ENCODE results near the gene FAM169A.
"Not testable (repeated sequence)": the region's sequence is repeated elsewhere in the genome, so short reads cannot be mapped to it uniquely, and the experiment has no call there.

Gene FAM169A

DNA sequence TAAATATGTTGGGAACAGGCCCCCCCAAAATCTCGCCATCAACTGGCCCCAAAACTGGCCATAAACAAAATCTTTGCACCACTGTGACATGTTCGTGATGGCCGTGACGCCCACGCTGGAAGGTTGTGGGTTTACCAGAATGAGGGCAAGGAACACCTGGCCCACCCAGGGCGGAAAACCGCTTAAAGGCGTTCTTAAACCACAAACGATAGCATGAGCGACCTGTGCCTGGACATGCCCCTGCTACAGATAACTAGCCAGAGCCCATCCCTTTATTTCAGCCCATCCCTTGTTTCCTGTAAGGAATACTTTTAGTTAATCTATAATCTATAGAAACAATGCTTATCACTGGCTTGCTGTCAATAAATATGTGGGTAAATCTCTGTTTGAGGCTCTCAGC lies 3.2 kb upstream of the FAM169A start:
- DNase-seq, result not testable (repeated sequence)

DNA sequence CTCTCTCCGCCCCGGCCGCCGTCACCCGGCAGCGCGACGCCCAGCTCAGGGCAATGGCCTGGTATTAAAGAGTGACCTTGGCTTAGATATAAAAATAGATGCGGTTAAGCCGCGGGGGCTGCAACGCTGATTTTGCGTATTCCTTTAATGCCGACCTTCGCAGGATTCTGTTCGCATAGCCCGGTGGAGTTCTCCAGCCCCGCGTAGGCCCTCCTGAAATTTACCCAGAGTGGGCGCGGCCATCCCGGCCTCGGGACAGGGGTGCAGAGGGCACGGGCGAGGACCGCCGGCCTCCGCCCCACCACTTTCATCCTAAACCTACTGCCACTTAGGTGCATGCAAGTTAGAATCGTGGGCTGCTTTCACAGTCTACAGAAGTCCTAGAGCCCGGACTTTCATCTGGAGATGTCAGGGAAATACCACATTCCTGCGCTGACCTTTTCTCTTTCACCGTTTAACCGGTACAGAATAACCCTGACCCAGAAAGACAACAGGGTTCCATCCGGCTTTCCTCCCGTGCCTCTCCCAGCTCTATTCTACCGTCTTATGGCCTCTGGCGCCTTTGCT lies 492 bp upstream of the FAM169A start:
- DNase-seq, result no peak

DNA sequence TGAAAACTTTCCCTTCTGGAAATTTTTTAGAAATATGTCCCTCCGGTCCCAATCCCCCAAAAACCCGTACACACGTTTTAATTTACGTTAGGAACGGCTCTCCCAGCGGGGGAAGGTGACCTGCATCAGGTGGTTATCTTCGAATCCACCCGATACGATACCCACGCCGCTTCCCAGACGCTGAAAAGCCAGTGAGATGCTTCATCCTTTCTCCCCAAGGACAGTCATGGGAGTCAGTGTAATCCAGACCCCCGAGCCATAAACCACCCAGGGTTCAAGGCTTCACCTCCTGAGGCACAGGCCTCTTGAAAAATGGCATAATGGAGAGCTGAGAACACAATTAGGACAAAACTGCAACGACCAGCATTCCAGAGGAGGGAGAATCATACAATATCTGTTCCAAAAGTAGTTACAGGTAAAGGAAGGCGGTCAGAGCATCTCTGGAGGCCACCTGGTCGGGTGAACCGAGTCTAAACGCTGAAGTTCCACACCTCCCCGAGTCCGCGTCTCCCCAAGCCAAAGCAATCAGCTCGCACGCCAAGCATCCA lies 857 bp downstream of the FAM169A start:
- DNase-seq, result no peak

DNA sequence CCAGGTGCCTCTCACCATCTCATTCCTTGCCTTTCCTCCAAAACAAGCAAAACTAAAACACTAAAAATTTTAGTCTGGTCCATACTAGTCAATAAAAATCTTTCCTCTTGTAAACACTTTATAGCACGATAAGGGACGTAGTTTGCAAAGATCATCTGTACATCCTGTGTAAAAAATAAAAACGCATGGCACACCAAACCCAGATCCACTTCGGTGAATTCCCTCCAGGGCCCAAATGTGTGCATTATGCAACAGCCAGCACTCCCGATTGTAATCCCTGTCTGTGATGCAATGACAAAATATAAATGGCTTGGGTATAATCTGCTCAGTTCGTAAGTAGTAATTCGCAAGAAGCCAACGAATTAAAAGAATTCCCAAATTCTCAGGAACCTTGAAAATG lies 1.4 kb downstream of the FAM169A start:
- peak in 1 of 2 experiments; percentile 5 for DNase-seq

DNA sequence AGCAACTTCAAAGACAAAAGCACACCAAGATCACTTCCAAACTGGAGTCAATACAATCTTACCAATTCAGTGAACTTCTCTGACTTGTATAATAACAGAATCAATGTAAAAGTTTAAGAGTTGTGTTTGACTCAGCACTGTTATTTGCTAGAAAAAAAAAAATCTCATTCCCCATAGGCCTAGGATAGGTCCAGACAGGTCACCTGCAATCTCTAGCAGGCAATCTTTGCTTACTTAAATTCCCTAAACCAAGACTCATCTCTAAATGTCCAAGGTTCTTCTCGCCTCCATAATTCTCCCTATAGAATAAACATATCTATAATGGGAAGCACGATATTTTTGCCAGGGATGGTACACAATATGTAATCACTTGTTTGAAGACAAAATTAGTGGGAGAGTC lies 2.5 kb downstream of the FAM169A start:
- DNase-seq, result no peak

DNA sequence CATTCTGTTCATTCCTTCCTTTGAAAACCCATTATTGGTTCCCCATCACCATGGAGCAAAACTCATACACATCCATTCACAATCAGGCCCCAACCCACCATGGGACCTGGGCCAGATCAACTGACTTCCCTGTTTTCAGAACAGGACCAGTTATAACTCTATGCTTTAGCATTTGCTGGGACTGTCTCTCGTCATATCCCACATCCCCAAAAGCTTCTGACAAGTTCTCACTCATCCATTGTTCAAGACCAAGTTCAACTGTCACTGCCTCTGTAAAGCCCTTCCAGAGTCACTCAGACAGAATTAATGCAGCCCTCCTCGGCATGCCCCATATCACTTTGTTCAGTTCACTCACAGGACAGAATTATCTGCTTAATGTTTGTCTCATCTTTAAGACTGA lies 4.0 kb downstream of the FAM169A start:
- DNase-seq, result no peak

DNA sequence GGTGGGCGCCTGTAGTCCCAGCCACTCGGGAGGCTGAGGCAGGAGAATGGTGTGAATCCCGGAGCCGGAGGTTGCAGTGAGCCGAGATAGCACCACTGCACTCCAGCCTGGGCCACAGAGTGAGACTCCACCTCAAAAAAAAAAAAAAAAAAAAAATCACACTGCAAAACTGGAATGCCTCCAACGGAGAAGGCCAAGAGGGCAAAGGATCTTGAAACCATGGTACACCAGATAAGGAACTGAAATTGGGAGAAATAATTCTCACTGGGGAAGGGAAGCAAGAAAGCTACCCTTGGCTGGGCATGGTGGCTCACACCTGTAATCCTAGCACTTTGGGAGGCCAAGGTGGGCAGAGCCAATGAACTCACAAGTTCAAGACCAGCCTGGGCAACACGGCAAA lies 9.2 kb downstream of the FAM169A start:
- not testable (repeated sequence) for DNase-seq

DNA sequence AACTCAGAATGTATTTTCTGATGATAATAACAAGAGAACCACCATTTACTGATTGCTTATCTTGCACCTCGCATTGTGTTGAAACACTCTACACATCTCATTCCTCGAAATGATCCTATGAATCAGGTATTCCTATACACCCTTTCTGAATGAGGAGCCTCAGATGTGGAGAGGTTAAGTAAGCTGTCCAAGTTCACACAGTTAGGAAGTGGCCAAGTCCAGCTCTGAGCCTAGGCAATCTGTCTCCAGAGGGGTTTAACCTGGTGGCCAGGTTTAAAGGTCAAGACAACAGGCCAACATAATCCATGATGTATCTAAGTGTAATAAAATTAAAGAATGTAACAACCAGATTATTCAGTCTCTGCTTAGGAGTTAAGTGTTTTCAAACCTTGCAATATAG lies 12.9 kb downstream of the FAM169A start:
- DNase-seq, result no peak

DNA sequence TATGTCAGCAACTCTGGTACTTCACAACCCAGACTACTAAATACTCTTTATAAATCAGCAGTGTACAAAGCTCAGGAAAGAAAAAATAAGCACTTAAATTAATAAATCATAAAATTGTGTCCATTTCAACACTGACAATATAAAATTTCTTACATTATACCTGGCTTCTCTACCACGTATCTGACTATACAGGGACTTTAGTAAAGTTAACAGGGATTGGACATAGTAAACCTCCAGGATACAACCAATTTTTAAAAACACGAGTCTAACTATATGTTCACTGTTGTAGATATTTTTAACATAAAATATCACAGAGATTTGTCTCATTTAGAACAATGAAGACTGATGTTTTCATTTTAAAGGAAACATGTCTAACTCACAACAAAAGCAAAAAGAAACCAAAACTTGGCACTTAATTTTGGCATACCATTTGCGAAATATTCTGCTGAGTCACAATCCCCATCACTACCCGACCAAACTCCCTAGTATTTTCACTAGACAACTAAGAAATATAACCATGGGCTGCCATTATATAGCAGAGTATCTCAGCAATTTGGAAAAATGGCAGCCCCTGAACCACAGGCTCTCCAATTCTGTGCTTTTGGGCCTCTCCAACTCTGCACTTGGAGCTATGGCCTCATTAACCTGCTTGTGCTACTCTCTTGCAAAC lies 14.4 kb downstream of the FAM169A start:
- DNase-seq, result no peak

DNA sequence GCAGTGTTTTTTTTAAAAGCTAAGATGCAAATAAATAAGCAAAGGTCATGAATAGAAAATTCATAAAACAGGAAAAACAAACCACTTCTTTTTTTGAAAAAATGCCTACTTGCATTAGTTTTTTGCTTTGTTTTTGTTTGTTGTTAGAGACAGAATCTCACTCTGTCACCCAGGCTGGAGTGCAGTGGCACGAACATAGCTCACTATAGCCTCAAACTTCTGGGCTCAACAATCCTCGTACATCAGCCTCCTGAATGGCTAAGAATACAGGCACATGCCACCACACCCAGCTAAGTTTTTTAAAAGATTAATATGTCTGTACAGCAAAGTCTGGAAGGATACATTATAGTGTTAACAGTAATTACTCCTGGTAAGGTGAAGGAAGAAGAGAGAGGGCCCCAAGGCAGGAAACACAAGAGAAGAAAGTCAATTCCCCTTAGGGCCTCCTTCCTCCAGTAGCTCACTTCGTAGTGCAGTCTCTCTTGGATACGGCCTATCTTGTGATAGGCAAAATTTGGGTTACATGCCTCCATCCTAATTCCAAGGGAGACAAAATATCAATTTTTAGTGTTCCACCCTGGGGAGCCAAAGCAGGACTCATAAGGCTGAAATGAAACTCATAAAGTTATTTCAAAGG lies 15.3 kb downstream of the FAM169A start:
- DNase-seq, result no peak

DNA sequence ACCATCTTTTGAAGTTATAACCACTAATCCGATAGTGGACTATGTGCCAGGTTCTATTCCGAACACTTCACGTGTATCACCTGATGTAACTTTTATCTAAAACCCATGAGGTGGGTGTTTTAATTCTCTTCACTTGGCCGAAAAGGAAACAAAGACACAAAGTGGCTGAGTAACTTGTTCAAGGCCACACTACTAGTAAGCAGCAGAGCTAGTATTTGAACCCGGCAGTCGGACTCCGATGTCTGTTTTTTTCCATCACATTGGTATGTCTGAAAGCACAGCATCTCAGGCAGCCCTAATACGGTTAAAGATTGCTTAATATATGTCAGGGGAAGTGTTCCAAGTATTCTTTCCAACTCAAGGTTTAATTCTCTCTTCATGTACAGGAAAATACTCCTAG lies 16.2 kb downstream of the FAM169A start:
- DNase-seq, result no peak

DNA sequence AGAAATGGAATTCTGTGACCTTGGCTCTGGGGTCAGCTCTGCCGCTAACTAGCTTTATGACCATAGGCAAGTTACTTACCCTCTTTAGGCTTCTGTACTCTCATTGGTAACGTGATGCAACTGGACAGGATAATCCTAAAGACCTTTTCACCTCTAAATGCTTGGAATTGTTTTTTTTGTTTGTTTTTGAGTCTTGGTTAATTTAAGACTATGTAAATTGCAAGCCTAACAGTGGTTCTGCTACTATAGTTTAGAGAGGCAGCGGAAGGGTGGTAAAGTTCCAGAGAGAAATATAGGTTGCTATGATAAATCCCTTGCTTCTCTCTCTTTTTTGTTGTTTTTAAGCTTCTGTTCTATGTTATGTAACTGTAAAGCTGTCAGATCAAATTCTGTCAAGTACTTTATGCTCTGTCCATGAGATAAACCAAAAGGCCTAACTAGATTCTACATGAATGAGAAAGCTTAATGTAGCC lies 17.6 kb downstream of the FAM169A start:
- no peak for DNase-seq

DNA sequence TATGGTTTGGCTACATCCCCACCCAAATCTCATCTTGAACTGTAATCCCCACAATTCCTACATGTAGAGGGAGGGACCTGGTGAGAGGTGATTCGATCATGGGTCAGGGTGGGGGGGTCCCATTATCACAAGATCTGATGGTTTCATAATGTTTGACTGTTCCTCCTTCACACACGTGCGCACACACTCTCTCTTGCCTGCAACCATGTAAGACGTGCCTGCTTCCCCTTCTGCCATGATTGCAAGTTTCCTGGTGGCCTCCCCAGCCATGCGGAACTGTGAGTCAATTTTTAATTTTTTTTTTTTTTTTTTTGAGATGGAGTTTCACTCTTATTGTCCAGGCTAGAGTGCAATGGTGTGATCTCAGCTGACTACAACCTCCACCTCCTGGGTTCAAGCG lies 27.0 kb downstream of the FAM169A start:
- DNase-seq, result no peak

DNA sequence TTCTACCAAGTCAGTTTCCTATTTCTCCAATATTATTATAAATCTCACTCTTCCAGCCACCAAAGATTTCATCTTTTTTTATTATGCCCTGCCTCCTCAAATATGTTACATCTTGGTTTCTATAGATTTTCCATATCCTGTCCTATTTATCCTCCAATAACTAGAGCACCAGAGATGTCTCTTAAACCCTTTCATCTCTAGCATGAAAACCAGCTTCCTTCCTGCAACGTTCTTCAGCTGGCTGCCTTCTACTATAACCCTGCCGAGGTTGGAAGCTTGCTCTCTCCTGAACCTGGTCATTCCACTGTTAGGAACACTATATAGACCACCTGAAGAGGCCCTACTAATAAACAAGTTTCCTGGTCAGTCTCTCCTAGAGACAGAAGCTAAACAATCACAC lies 27.9 kb downstream of the FAM169A start:
- DNase-seq, result no peak

DNA sequence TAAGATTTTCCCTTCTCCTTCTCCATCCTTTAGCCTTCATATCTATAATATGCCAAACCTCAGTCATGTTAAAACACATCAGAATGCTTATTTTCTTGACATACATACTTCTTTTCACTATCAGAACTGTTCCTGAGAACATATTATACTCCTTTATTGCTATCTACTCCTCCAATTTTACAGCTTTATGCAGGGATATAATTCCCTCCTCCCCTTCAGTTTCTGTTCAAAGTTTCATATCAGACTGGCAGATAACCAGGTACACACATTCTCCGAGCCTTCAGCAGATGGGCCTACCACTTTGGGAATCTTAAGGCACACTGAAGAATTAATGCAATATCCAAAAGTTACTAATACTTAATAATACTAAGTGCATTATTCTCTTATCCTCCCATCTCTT lies 29.1 kb downstream of the FAM169A start:
- no peak for DNase-seq

DNA sequence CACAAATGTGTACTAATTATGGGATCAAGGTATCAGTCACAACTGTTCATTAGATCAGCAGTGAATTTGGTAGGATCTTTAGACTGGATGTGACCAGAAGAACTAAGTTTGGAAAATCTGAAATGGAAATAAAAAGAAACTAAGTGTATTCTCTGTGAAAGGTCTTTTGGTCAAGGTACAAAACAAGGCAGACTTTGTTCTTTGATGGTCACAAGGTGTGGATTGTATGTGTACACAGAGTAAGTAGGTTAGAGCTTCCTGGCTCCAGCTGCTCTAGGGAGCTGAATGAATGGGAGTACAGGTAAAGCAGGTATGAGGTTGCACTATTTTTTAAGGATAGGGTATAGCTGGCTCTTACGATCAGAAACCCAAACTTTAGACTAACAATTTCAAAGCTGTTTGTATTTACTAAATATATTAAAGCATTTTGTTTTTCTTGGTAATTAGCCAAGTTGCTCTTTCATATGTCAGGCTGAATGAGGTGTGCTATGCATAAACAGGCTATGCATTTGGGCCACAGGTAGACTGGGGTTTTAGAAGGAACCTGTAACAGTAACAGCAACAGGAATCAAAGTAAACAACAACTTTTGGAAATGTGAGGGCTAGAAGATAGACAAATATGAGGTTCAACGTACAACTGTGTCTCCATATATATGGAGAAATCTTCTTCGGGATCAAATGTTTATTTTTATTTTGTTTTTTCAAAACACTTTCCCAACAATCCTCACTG lies 32.5 kb downstream of the FAM169A start:
- DNase-seq, result no peak

DNA sequence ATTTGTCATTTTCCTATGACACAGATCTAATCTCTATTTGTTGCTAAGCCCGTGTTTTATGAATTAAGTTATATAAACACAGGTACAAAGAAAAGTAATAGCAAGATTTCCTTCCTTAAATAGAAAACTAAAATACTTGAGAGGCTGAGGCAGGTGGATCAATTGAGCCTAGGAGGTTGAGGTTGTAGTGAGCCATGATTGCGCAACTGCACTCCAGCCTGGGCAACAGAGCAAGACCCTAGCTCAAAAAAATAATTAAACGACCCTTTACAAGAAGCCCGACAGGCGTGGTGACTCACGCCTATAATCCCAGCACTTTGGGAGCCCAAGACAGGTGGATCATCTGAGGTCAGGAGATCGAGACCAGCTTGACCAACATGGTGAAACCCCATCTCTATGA lies 36.8 kb downstream of the FAM169A start:
- DNase-seq, result no peak

DNA sequence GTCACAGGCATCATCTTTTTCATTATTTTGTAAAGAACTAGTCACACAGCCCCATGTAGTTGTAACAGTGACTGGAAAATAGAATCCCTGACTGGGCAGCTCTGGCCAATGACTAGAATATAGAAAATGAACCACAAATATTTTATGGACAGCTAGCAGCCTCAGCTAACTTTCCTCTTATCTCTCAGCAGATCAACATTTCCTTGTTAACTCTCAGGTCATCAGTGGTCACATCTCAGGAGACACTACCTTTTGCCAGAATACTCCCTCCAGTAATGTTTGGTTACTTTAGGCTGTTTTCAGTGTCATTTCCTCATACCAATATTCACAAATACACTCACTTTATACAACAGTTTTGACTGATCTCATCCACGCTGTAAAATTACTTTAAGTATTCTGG lies 43.9 kb downstream of the FAM169A start:
- DNase-seq, result no peak

DNA sequence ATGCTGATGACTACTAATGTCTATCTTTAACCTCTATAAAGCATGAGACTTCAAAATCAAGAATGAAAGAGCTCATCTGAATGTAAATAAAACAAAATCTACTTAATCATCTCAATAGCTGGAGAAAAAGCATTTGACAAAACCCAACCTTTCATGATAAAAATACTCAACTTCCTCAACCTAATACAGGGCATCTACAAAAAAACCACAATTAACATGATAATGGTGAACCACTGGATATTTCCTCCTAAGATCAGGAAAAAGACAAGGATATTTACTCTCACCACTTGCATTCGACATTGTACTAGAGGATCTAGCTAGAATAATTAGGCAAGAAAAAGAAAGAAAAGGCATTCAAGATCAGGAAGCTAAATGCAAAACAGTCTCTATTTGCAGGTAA lies 49.3 kb downstream of the FAM169A start:
- no peak for DNase-seq

DNA sequence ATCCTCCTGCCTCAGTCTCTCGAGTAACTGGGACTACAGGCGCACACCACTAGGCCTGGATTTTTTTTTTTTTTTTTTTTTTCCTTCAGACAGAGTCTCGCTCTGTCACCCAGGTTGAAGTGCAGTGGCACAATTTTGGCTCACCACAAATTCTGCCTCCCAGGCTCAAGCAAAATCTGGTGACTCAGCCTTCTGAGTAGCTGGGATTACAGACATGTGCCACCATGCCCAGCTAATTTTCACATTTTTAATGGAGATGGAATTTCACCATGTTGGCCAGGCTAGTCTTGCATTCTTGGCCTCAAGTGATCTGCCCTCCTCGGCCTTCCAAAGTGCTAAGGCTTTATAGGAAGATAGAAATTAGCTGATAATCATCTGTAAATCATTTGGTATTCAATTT lies 55.3 kb downstream of the FAM169A start:
- DNase-seq, result no peak

DNA sequence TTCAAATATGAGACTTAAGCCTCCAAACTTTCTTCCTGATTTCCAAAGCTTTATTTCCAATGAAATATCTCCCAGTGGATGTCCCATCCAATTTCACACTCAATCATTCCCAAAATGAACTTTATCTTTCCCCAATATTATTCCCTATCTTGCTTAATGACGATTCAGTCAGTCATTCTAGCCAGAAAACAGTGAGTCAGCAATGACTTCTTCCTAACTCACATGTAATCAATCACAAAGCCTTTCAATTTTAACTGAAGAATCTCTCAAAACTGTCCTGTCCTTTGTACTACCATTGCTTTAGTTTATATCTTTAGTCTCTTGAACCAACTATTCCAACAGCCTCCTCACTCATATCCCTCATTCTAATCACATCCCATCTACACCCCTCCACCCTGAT lies 64.2 kb downstream of the FAM169A start:
- no peak for DNase-seq

DNA sequence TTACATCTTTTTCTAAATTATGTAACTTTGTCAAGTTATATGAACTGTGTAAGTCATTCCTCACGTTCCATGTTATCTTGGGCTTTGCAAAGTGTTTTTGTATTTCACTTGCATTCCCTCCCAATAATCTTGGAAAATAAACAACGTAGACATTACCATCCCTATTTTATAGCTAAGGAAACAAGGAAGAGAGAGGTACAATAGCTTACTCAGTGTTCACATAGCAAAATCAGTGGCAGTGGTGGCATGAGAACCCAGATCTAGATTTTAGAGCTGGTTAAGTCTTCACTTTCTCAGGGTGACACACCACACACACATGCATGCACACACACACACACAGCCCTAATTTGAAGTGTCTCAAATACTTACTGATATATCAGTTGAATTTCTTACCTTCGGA lies 65.0 kb downstream of the FAM169A start:
- no peak for DNase-seq

All from SHP77 (cell line).